CD4-positive, alpha-beta T cell (primary cell): Measurements from ENCODE around the gene FRMD5. TPM values are rescaled to one million over a fixed set of nuclear protein-coding genes. Genes with fewer than 3 reads are reported as not detected.

Source experiments
- ATAC-seq: fragments of 200-7000 bp; cut with Tn5 transposase; one replicate; pipeline ENCODE4 v1.10.0; 2022; ENCODE audit warnings: mild to moderate bottlenecking; ENCODE audit not compliant: poor library complexity
- CTCF ChIA-PET: fragments of 350-600 bp; sonication (Branson Sonifier 250); formaldehyde crosslinking; loops from one replicate; lab custom pipeline; 2021; ENCODE audit warnings: antibody characterized with exemption, inconsistent platforms; lab: Charles Lee
- POLR2A ChIA-PET: fragments of 350-600 bp; sonication (Branson Sonifier 250); formaldehyde crosslinking; loops from one replicate; lab custom pipeline; 2021; ENCODE audit warnings: antibody characterized with exemption, inconsistent platforms; lab: Charles Lee
- DNase-seq, 14 experiments: peaks; one replicate each; pipeline ENCODE4 v3.0.0-alpha.2; 2013 to 2020; ENCODE audit warnings: mixed read lengths in 2 of 14
- H3K27ac ChIP-seq, 2 donors: one replicate each; pipeline versions ENCODE4 v1.5.1 to v1.7.0; 2013; ENCODE audit warnings: low read length in 2 of 2, low read depth in 1 of 2, mild to moderate bottlenecking in 1 of 2
- H3K27me3 ChIP-seq, 2 experiments: 1 replicate in 1 of 2; 2 replicates in 1 of 2; pipeline versions ENCODE4 v1.6.1 to v1.7.0; 2013; ENCODE audit warnings: low read length in 2 of 2, control low read depth in 1 of 2, mild to moderate bottlenecking in 1 of 2, moderate library complexity in 1 of 2; ENCODE audit not compliant: insufficient read depth in 2 of 2, control insufficient read depth in 1 of 2
- H3K36me3 ChIP-seq: one replicate; pipeline ENCODE4 v1.6.1; 2013; ENCODE audit warnings: low read length, control low read depth; ENCODE audit not compliant: insufficient read depth
- H3K4me1 ChIP-seq: one replicate; pipeline ENCODE4 v1.6.1; 2013; ENCODE audit warnings: low read length, control low read depth; ENCODE audit not compliant: insufficient read depth
- H3K4me3 ChIP-seq: one replicate; pipeline ENCODE4 v1.5.1; 2013; ENCODE audit warnings: mild to moderate bottlenecking, low read length, moderate library complexity
- H3K9me3 ChIP-seq, 2 experiments: 1 replicate in 1 of 2; 2 replicates in 1 of 2; pipeline versions ENCODE4 v1.6.1 to v1.7.0; 2013; ENCODE audit warnings: low read length in 2 of 2, mild to moderate bottlenecking in 2 of 2, control low read depth in 1 of 2, moderate library complexity in 1 of 2; ENCODE audit not compliant: control insufficient read depth in 1 of 2, insufficient read depth in 1 of 2
- H3K27ac Mint-ChIP-seq: one replicate; pipeline ENCODE4 v1.8.0; 2020; ENCODE audit warnings: mixed read lengths
- H3K27me3 Mint-ChIP-seq: one replicate; pipeline ENCODE4 v1.8.0; 2021; ENCODE audit warnings: mixed read lengths
- H3K36me3 Mint-ChIP-seq: one replicate; pipeline ENCODE4 v1.8.0; 2021; ENCODE audit warnings: low read depth, mixed read lengths
- H3K4me1 Mint-ChIP-seq: one replicate; pipeline ENCODE4 v1.8.0; 2021; ENCODE audit warnings: low read depth, mixed read lengths
- H3K4me3 Mint-ChIP-seq: one replicate; pipeline ENCODE4 v1.8.0; 2020; ENCODE audit warnings: mild to moderate bottlenecking, mixed read lengths
- H3K9me3 Mint-ChIP-seq: one replicate; pipeline ENCODE4 v1.8.0; 2020; ENCODE audit warnings: mixed read lengths
- intact Hi-C, 2 experiments: fragments of 100-400 bp; cut with DNase I in 1 of 2; cut with micrococcal nuclease in 1 of 2; formaldehyde crosslinking; loops; one replicate each; pipeline versions ENCODE4 v1.15.1 to v1.9.0; 2023 to 2025; cut with DNase I, micrococcal nuclease
- total RNA-seq, 174 experiments: library from RNA in 2 of 174; stranded (reverse) in 2 of 174; gene quantifications; one replicate each; pipeline ENCODE4 v1.2.3 and lab custom pipeline; 2021 to 2026
- TF ChIP-seq, protein P1 (sequence below): fragments of 200-600 bp; IDR thresholded peaks from one replicate; pipeline ENCODE4 v1.8.0; 2022; ENCODE audit warnings: antibody characterized with exemption, mild to moderate bottlenecking

The FRMD5 gene
- total RNA-seq, 2 experiments from 2014 or later: not detected

- POLR2A ChIA-PET: no interaction called here
- H3K9me3 ChIP-seq: no peaks in the 10 kb centered on the region
- intact Hi-C loops: no loop called here
- no peaks in the 10 kb centered on the region for H3K4me1 ChIP-seq
- CTCF ChIA-PET: no interaction called here
- Mint-ChIP-seq H3K4me1 (no peaks in the 10 kb centered on the region), H3K27me3 (no peaks in the 10 kb centered on the region), H3K9me3 (no peaks in the 10 kb centered on the region), H3K36me3 (no peaks in the 10 kb centered on the region), H3K4me3 (no peak overlapping the region), H3K27ac (no peak overlapping the region)
- TF ChIP-seq, protein P1, sequence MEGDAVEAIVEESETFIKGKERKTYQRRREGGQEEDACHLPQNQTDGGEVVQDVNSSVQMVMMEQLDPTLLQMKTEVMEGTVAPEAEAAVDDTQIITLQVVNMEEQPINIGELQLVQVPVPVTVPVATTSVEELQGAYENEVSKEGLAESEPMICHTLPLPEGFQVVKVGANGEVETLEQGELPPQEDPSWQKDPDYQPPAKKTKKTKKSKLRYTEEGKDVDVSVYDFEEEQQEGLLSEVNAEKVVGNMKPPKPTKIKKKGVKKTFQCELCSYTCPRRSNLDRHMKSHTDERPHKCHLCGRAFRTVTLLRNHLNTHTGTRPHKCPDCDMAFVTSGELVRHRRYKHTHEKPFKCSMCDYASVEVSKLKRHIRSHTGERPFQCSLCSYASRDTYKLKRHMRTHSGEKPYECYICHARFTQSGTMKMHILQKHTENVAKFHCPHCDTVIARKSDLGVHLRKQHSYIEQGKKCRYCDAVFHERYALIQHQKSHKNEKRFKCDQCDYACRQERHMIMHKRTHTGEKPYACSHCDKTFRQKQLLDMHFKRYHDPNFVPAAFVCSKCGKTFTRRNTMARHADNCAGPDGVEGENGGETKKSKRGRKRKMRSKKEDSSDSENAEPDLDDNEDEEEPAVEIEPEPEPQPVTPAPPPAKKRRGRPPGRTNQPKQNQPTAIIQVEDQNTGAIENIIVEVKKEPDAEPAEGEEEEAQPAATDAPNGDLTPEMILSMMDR: no peak
- no peaks in the 10 kb centered on the region for H3K36me3 ChIP-seq
- peak in 1 of 14 experiments; percentile 5 for DNase-seq
- no peak overlapping the region for H3K27ac ChIP-seq
- no peak for ATAC-seq
- no peaks in the 10 kb centered on the region for H3K27me3 ChIP-seq
- no peak overlapping the region for H3K4me3 ChIP-seq
Observed at GRCh38 chr15:43881944-43882343, 313.1 kb downstream of the FRMD5 start.

DNA sequence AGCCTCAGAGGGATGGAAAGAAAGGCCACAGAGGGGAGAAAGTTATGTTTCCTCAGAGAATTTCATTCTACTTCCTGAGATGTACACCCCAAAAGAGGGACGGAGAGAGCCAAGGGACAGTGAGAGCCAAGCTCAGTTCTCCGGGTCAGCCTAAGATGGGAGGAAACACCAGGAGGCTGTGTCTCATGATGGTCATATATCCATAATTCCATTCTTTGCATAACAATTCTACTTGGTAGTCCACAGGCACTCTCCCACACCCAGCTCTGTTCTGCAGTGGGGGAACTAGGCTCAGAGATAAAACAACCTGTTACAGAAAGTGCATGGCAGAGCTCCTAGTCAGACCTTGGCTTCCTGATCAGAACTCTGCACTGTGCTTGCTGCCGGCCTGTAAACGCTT lies 313.8 kb downstream of the FRMD5 start:
- TF ChIP-seq, protein P1: no peak
- Histone ChIP-seq H3K4me3 (no peak overlapping the region), H3K4me1 (no peaks in the 10 kb centered on the region), H3K36me3 (no peaks in the 10 kb centered on the region), H3K27me3 (no peaks in the 10 kb centered on the region), H3K9me3 (no peaks in the 10 kb centered on the region), H3K27ac (no peak overlapping the region)
- ChIA-PET POLR2A (no interaction called here), CTCF (no interaction called here)
- Mint-ChIP-seq H3K27me3 (no peaks in the 10 kb centered on the region), H3K9me3 (no peaks in the 10 kb centered on the region), H3K36me3 (no peaks in the 10 kb centered on the region), H3K27ac (no peak overlapping the region), H3K4me1 (no peaks in the 10 kb centered on the region), H3K4me3 (no peak overlapping the region)
- ATAC-seq (no peak), DNase-seq (no peak)
- intact Hi-C loops: no loop called here

GRCh38 chr15:43880406-43881194 lies 314.5 kb downstream of the FRMD5 start:
- Histone ChIP-seq H3K36me3 (no peaks in the 10 kb centered on the region), H3K27me3 (no peaks in the 10 kb centered on the region), H3K27ac (no peak overlapping the region), H3K4me1 (no peaks in the 10 kb centered on the region), H3K4me3 (no peak overlapping the region), H3K9me3 (no peaks in the 10 kb centered on the region)
- TF ChIP-seq, protein P1: no peak
- ATAC-seq (no peak), DNase-seq (no peak)
- POLR2A ChIA-PET: no interaction called here
- no peak overlapping the region for H3K4me3 Mint-ChIP-seq
- no peaks in the 10 kb centered on the region for H3K9me3 Mint-ChIP-seq
- no peaks in the 10 kb centered on the region for H3K4me1 Mint-ChIP-seq
- intact Hi-C loops: no loop called here
- H3K36me3 Mint-ChIP-seq: no peaks in the 10 kb centered on the region
- no peak overlapping the region for H3K27ac Mint-ChIP-seq
- no peaks in the 10 kb centered on the region for H3K27me3 Mint-ChIP-seq
- CTCF ChIA-PET: no interaction called here
